K562 (cell line): ENCODE measurements around the gene BCAS3. TPM values are rescaled to one million over a fixed set of nuclear protein-coding genes. Genes with fewer than 3 reads are reported as not detected.

ENCODE experiments used
- ATAC-seq: fragments of 200-7000 bp; cut with Tn5 transposase; 3 replicates; pipeline ENCODE4 v1.9.1; 2020; ENCODE audit warnings: moderate library complexity
- BruUV-seq: library from RNA; stranded (reverse); fragments of 400-500 nt; replicated peaks from 2 replicates; lab custom pipeline; 2021; lab: Mats Ljungman, UMichigan
- CTCF ChIA-PET: fragments of 300-600 bp; formaldehyde crosslinking; extraction: SDS; loops from one replicate; lab custom pipeline; 2021; ENCODE audit warnings: low intra/inter-chr PET ratio; lab: Yijun Ruan, JAX
- POLR2A ChIA-PET: fragments of 300-600, 350-650 bp; sonication (Branson Sonifier 250); formaldehyde crosslinking; extraction: SDS; loops from one replicate; lab custom pipeline; 2021; ENCODE audit warnings: antibody characterized with exemption, inconsistent platforms; lab: Yijun Ruan, JAX
- DNase-seq, 4 experiments: peaks; one replicate each; pipeline versions ENCODE4 v3.0.0 to v3.0.0-alpha.2; 2011 to 2018; ENCODE audit warnings: low spot score in 3 of 4, mixed read lengths in 3 of 4; ENCODE audit errors: extremely low read depth in 1 of 4
- FAIRE-seq: peaks from 2 replicates; lab custom pipeline; 2011; peaks lifted over from hg19 to GRCh38; lab: Jason Lieb, UNC
- H2AFZ ChIP-seq: 2 replicates; pipeline ENCODE4 v1.6.0; 2011; ENCODE audit warnings: low read depth, low read length, control low read depth, inconsistent platforms
- H3K27ac ChIP-seq: fragments of 200-600 bp; 3 replicates; pipeline ENCODE4 v1.8.0; 2011; ENCODE audit warnings: low read depth, mild to moderate bottlenecking, control low read depth, inconsistent platforms, low read length, moderate library complexity, mixed read lengths; ENCODE audit errors: extremely low read depth
- H3K27me3 ChIP-seq, 2 experiments: fragments of 300-600 bp in 1 of 2; 2 replicates in 1 of 2; 3 replicates in 1 of 2; pipeline versions ENCODE4 v1.6.0 to v1.8.0; 2011; ENCODE audit warnings: inconsistent platforms in 2 of 2, low read length in 2 of 2, mild to moderate bottlenecking in 1 of 2, mixed read lengths in 1 of 2, moderate library complexity in 1 of 2; ENCODE audit not compliant: control insufficient read depth in 2 of 2, insufficient read depth in 2 of 2
- H3K36me3 ChIP-seq: fragments of 300-600 bp; 3 replicates; pipeline ENCODE4 v1.8.0; 2011; ENCODE audit warnings: mild to moderate bottlenecking, low read length, inconsistent platforms; ENCODE audit not compliant: control insufficient read depth, insufficient read depth
- H3K4me1 ChIP-seq, 2 experiments: fragments of 200-600 bp in 1 of 2; replicated peaks in 1 of 2; 2 replicates in 1 of 2; 3 replicates in 1 of 2; pipeline versions ENCODE4 v1.5.1 to v1.8.0; 2011; ENCODE audit warnings: inconsistent platforms in 2 of 2, low read length in 2 of 2, mild to moderate bottlenecking in 1 of 2, mixed read lengths in 1 of 2, moderate library complexity in 1 of 2; ENCODE audit not compliant: control insufficient read depth in 2 of 2, insufficient read depth in 2 of 2
- H3K4me2 ChIP-seq: 2 replicates; pipeline ENCODE4 v1.6.1; 2011; ENCODE audit warnings: low read length, control low read depth, inconsistent platforms, mixed read lengths; ENCODE audit not compliant: insufficient read depth
- H3K4me3 ChIP-seq: fragments of 200-600 bp; sonication (generic), shearing (Covaris generic); 2 replicates; pipeline ENCODE4 v1.5.1; 2016; ENCODE audit warnings: control low read depth, inconsistent platforms
- H3K79me2 ChIP-seq: fragments of 200-600 bp; 3 replicates; pipeline ENCODE4 v1.8.0; 2011; ENCODE audit warnings: low read length, inconsistent platforms; ENCODE audit not compliant: control insufficient read depth, insufficient read depth
- H3K9ac ChIP-seq, 2 experiments: 2 replicates each; pipeline versions ENCODE4 v1.6.0 to v1.6.1; 2011; ENCODE audit warnings: low read depth in 2 of 2, low read length in 2 of 2, control low read depth in 1 of 2, inconsistent platforms in 1 of 2, mild to moderate bottlenecking in 1 of 2, mixed read lengths in 1 of 2; ENCODE audit not compliant: insufficient read depth in 1 of 2
- H3K9me1 ChIP-seq: one replicate; pipeline ENCODE4 v1.6.0; 2011; ENCODE audit warnings: inconsistent platforms, mild to moderate bottlenecking, low read length, moderate library complexity; ENCODE audit not compliant: control insufficient read depth, insufficient read depth
- H3K9me3 ChIP-seq: replicated peaks from 2 replicates; pipeline ENCODE4 v1.5.1; 2011; ENCODE audit warnings: low read depth, low read length, inconsistent platforms; ENCODE audit not compliant: control insufficient read depth, insufficient read depth
- H4K20me1 ChIP-seq: replicated peaks from 2 replicates; pipeline ENCODE4 v1.6.1; 2011; ENCODE audit warnings: low read length, inconsistent platforms, mixed read lengths; ENCODE audit not compliant: control insufficient read depth, insufficient read depth
- DPF2 ChIP-seq: fragments of 450-650 bp; IDR thresholded peaks from 2 replicates; pipeline ENCODE4 v1.6.1; 2016
- ERF ChIP-seq: fragments of 450-650 bp; formaldehyde crosslinking; IDR thresholded peaks from 2 replicates; pipeline ENCODE4 v1.4.0; 2020; ENCODE audit warnings: mild to moderate bottlenecking, mixed read lengths
- GABPB2 ChIP-seq: fragments of 250-450 bp; sonication (Bioruptor Pico); conservative IDR thresholded peaks from 2 replicates; pipeline ENCODE4 v1.5.1; 2021; ENCODE audit warnings: mild to moderate bottlenecking
- NCOA1 ChIP-seq: fragments of 450-650 bp; IDR thresholded peaks from 2 replicates; pipeline ENCODE4 v1.6.1; 2016; ENCODE audit warnings: low read depth
- POLR3G ChIP-seq: IDR thresholded peaks from 2 replicates; pipeline ENCODE4 v1.6.1; 2011; ENCODE audit not compliant: insufficient read length, insufficient replicate concordance; ENCODE audit errors: extremely low read depth
- RFX7 ChIP-seq: fragments of 250-450 bp; sonication (Bioruptor Pico); IDR thresholded peaks from 2 replicates; pipeline ENCODE4 v1.5.1; 2021; ENCODE audit warnings: mild to moderate bottlenecking
- U2AF1 ChIP-seq: fragments of 200-400 bp; formaldehyde crosslinking; optimal IDR thresholded peaks from 2 replicates; pipeline ENCODE3; 2017; ENCODE audit warnings: mild to moderate bottlenecking, low read depth, low read length, moderate library complexity
- ZNF224 ChIP-seq: sonication (generic); formaldehyde crosslinking; IDR thresholded peaks from 2 replicates; pipeline ENCODE4 v1.8.0; 2022; ENCODE audit warnings: mild to moderate bottlenecking, missing genetic modification reagents
- ZNF561 ChIP-seq: fragments of 450-650 bp; formaldehyde crosslinking; conservative IDR thresholded peaks from 2 replicates; pipeline ENCODE4 v1.4.0; 2020; ENCODE audit warnings: mild to moderate bottlenecking, moderate library complexity
- ZNF695 ChIP-seq: fragments of 450-650 bp; formaldehyde crosslinking; IDR thresholded peaks from 2 replicates; pipeline ENCODE4 v1.4.0; 2020; ENCODE audit warnings: mild to moderate bottlenecking, moderate library complexity
- WGBS: fragments of 100-300 bp; shearing (Covaris generic); methylation state at CpG from one replicate; pipeline ENCODE4 v1.1.6; 2016; ENCODE audit warnings: low coverage, mixed read lengths; ENCODE audit not compliant: insufficient coverage; ENCODE audit errors: missing lambda C conversion rate; 5-methylcytosine and 5-hydroxymethylcytosine counted together
- in situ Hi-C: fragments of 300-500 bp; cut with MboI; formaldehyde crosslinking; loops from 4 replicates; pipeline ENCODE4 v1.15.0; 2018; ENCODE audit warnings: inconsistent platforms, mixed read lengths
- intact Hi-C: fragments of 100-400 bp; cut with micrococcal nuclease; formaldehyde crosslinking; loops from 2 replicates; pipeline ENCODE4 v1.14.2; 2022
- polyA plus RNA-seq, 8 experiments: library from polyadenylated mRNA; depleted of rRNA in 4 of 8; stranded (reverse) in 5 of 8; unstranded in 3 of 8; fragments of >200 nt; fragmentation: Nextera tagmentation in 2 of 8; fragmentation: Illumina TruSeq in 1 of 8; extraction: Ambion mirVana in 2 of 8; extraction: Trizol in 1 of 8; gene quantifications; 2 replicates each; pipeline versions ENCODE4 v1.2.1 to v1.2.3, GENCODE V29; 2011 to 2014; ENCODE audit warnings: inconsistent platforms in 1 of 8, missing spikeins in 1 of 8
- total RNA-seq, 7 experiments: library from RNA; depleted of rRNA in 6 of 7; stranded (reverse); fragments of >200 nt in 6 of 7; fragmentation: Illumina TruSeq in 2 of 7; extraction: Trizol in 2 of 7; gene quantifications; 2 replicates each; pipeline versions ENCODE4 v1.2.1 to v1.2.3, GENCODE V29; 2011 to 2021; ENCODE audit warnings: low replicate concordance in 1 of 7
- TF ChIP-seq, protein P1 (sequence below): sonication (generic); formaldehyde crosslinking; IDR thresholded peaks from 2 replicates; pipeline ENCODE4 v1.8.1; 2023; ENCODE audit warnings: missing genetic modification reagents, mild to moderate bottlenecking, borderline replicate concordance
- TF ChIP-seq, protein P2 (sequence below): fragments of 250-450 bp; sonication (Bioruptor Pico); IDR thresholded peaks from 2 replicates; pipeline ENCODE4 v1.8.0; 2021; ENCODE audit warnings: mild to moderate bottlenecking, moderate library complexity
- TF ChIP-seq, protein P3 (sequence below): fragments of 450-650 bp; IDR thresholded peaks from 2 replicates; pipeline ENCODE4 v1.6.1; 2017; ENCODE audit warnings: antibody characterized with exemption, mild to moderate bottlenecking

The BCAS3 gene
- total and polyA plus RNA-seq, 9 of the 15 experiments (the other 6 are each of a cell fraction or from before 2014, with no cell fraction given), result 1.9 to 5.5 (median 3.5) TPM

DNA sequence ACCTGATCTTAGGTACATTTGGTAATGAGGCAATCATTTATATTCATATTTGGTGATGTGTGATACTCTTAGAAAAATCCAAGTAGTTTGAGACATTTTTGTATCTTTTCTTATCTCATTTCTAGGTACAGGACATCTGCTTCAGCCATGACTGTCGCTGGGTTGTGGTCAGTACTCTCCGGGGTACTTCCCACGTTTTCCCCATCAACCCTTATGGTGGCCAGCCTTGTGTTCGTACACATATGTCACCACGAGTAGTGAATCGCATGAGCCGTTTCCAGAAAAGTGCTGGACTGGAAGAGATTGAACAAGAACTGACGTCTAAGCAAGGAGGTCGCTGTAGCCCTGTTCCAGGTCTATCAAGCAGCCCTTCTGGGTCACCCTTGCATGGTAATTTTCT, 312.2 kb downstream of the BCAS3 start (continued):
- TF ChIP-seq ZNF695 (no peak), NCOA1 (no peak), DPF2 (no peak), ERF (CRISPR knock-in tag) (no peak), GABPB2 (CRISPR knock-in tag) (no peak), POLR3G (no peak)

- ATAC-seq, result no peak
- POLR2A ChIA-PET, result no interaction called here
- no peak overlapping the region for H3K4me2 ChIP-seq
- no peak for DNase-seq
- in situ Hi-C loops (no loop called here), intact Hi-C loops (no loop called here)
- H3K79me2 ChIP-seq, result no peaks in the 10 kb centered on the region
- H3K9me3 ChIP-seq, result no peaks in the 10 kb centered on the region
- H3K9me1 ChIP-seq, result no peaks in the 10 kb centered on the region
- no peak overlapping the region for H3K9ac ChIP-seq
- FAIRE-seq, result no peak
- BruUV-seq, result no TSS peak
- H3K4me1 ChIP-seq, result no peaks in the 10 kb centered on the region
- CTCF ChIA-PET, result no interaction called here
- H3K27ac ChIP-seq, result no peak overlapping the region
- H4K20me1 ChIP-seq, result no peaks in the 10 kb centered on the region
- 0% methylated on average over 3 of the region's 3 CpGs for WGBS
- H3K4me3 ChIP-seq, result no peak overlapping the region
- no peaks in the 10 kb centered on the region for H3K27me3 ChIP-seq
- H2AFZ ChIP-seq, result no peak overlapping the region
- H3K36me3 ChIP-seq, result no peaks in the 10 kb centered on the region
- TF ChIP-seq RFX7 (no peak), U2AF1 (no peak), ZNF561 (CRISPR knock-in tag) (no peak), ZNF224 (no peak)
- TF ChIP-seq, protein P1, sequence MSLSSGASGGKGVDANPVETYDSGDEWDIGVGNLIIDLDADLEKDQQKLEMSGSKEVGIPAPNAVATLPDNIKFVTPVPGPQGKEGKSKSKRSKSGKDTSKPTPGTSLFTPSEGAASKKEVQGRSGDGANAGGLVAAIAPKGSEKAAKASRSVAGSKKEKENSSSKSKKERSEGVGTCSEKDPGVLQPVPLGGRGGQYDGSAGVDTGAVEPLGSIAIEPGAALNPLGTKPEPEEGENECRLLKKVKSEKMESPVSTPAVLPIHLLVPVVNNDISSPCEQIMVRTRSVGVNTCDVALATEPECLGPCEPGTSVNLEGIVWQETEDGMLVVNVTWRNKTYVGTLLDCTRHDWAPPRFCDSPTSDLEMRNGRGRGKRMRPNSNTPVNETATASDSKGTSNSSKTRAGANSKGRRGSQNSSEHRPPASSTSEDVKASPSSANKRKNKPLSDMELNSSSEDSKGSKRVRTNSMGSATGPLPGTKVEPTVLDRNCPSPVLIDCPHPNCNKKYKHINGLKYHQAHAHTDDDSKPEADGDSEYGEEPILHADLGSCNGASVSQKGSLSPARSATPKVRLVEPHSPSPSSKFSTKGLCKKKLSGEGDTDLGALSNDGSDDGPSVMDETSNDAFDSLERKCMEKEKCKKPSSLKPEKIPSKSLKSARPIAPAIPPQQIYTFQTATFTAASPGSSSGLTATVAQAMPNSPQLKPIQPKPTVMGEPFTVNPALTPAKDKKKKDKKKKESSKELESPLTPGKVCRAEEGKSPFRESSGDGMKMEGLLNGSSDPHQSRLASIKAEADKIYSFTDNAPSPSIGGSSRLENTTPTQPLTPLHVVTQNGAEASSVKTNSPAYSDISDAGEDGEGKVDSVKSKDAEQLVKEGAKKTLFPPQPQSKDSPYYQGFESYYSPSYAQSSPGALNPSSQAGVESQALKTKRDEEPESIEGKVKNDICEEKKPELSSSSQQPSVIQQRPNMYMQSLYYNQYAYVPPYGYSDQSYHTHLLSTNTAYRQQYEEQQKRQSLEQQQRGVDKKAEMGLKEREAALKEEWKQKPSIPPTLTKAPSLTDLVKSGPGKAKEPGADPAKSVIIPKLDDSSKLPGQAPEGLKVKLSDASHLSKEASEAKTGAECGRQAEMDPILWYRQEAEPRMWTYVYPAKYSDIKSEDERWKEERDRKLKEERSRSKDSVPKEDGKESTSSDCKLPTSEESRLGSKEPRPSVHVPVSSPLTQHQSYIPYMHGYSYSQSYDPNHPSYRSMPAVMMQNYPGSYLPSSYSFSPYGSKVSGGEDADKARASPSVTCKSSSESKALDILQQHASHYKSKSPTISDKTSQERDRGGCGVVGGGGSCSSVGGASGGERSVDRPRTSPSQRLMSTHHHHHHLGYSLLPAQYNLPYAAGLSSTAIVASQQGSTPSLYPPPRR (CRISPR knock-in tag), result no peak
- TF ChIP-seq, protein P2, sequence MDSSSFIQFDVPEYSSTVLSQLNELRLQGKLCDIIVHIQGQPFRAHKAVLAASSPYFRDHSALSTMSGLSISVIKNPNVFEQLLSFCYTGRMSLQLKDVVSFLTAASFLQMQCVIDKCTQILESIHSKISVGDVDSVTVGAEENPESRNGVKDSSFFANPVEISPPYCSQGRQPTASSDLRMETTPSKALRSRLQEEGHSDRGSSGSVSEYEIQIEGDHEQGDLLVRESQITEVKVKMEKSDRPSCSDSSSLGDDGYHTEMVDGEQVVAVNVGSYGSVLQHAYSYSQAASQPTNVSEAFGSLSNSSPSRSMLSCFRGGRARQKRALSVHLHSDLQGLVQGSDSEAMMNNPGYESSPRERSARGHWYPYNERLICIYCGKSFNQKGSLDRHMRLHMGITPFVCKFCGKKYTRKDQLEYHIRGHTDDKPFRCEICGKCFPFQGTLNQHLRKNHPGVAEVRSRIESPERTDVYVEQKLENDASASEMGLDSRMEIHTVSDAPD, result no peak
- TF ChIP-seq, protein P3, sequence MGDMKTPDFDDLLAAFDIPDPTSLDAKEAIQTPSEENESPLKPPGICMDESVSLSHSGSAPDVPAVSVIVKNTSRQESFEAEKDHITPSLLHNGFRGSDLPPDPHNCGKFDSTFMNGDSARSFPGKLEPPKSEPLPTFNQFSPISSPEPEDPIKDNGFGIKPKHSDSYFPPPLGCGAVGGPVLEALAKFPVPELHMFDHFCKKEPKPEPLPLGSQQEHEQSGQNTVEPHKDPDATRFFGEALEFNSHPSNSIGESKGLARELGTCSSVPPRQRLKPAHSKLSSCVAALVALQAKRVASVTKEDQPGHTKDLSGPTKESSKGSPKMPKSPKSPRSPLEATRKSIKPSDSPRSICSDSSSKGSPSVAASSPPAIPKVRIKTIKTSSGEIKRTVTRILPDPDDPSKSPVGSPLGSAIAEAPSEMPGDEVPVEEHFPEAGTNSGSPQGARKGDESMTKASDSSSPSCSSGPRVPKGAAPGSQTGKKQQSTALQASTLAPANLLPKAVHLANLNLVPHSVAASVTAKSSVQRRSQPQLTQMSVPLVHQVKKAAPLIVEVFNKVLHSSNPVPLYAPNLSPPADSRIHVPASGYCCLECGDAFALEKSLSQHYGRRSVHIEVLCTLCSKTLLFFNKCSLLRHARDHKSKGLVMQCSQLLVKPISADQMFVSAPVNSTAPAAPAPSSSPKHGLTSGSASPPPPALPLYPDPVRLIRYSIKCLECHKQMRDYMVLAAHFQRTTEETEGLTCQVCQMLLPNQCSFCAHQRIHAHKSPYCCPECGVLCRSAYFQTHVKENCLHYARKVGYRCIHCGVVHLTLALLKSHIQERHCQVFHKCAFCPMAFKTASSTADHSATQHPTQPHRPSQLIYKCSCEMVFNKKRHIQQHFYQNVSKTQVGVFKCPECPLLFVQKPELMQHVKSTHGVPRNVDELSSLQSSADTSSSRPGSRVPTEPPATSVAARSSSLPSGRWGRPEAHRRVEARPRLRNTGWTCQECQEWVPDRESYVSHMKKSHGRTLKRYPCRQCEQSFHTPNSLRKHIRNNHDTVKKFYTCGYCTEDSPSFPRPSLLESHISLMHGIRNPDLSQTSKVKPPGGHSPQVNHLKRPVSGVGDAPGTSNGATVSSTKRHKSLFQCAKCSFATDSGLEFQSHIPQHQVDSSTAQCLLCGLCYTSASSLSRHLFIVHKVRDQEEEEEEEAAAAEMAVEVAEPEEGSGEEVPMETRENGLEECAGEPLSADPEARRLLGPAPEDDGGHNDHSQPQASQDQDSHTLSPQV, result no peak
Measured at GRCh38 chr17:60993497-60993896, 315.8 kb downstream of the BCAS3 start.
